Stimulated activated CD4-positive, alpha-beta T cell treated with anti-CD3 and anti-CD28 coated beads, Interleukin-15, amount 100 ng/mL, for 24 hours (primary cell): Measurements from ENCODE around the gene CKMT1A.
A peak's percentile ranks its signal among the peaks of the same experiment; 100 is the strongest.
"Not testable (repeated sequence)": the region's sequence is repeated elsewhere in the genome, so short reads cannot be mapped to it uniquely, and the experiment has no call there.

ENCODE experiments used
- DNase-seq: peaks from one replicate; pipeline ENCODE4 v3.0.0-alpha.2; 2020

CKMT1A gene

GRCh38 chr15:43693148-43694022, at the start of gene CKMT1A:
CKMT1A (plus strand) TSS chr15:43693859; CDS start chr15:43694051, 192 bp downstream.
- not testable (repeated sequence) for DNase-seq

DNA sequence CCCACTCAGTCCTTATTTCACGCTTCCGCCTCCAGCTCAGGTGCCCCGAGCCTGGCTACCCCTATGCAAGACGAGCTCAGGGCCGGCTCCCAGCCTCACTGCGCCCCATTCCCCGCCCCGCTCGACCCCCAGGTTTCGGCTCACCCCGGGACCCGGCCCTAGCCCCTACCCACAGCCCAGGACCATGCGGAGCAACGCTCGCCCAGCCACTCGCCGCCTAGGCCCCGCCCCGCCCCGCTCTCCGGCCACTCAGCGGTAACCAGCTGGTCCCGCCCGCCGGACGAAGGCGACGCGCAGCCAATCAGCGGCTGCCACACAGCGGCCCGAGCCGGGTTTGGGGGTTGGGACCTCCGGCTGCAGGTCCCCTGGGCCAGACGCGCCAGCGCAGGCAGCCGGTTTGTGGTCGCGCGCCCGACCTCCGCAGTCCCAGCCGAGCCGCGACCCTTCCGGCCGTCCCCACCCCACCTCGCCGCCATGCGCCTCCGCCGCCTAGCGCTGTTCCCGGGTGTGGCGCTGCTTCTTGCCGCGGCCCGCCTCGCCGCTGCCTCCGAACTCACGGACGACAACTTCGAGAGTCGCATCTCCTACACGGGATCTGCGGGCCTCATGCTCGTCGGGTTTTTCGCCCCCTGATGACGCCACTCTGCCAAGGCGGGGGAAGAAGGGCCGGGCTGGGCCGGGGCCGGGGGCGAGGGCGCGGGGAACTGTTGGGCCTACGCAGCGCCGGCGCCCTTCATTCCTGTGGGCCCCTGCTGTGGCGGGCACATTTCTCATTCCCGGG, 44.8 kb upstream of the CKMT1A start, which contains the start of gene CATSPER2:
Gene CATSPER2 (minus strand): TSS at position 196 of the 781 bp plus-strand sequence. CDS start 783 bp downstream, outside the sequence.
- no peak for DNase-seq

GRCh38 chr15:43649430-43649926, 44.2 kb upstream of the CKMT1A start:
- DNase-seq: not testable (repeated sequence)

DNA sequence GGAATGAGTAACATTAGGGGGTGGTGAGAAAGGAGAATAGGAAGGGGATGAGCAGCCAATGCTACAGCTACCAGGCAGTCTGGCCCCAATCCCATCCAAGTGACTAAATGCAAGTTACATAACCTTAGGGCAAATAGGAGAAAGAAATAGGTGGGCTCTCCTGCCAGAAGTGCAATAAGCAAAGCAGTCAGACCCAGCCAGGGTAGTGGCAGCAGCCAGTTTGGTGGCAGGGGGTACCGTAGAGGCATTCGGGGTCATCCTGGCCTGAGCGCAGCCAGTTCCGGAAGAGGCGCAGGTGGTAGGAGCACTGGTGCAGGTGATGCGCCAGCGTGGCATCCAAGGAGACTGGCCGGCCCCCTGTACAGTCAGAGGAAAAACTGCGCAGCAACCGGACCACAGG, 33.9 kb upstream of the CKMT1A start:
- not testable (repeated sequence) for DNase-seq

DNA sequence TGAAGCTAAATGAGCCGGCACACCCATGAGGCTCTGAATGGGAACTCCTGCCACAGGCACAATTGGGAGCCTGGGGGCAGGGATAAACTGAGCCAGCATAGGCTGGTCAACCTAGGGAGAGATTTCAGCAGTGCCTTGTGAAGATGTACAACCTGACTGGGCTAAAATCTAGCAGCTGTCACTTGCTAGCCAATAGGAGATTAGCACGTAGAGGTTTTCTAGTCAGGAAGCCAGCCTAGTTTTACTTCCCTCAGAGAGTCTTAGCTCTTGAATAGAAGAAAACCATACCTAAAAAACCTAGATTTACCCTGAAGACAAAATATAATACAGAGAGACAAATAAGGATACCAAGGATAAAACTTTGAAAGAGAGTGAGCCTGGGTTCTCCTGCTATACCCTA, 31.4 kb upstream of the CKMT1A start:
- DNase-seq: not testable (repeated sequence)

DNA sequence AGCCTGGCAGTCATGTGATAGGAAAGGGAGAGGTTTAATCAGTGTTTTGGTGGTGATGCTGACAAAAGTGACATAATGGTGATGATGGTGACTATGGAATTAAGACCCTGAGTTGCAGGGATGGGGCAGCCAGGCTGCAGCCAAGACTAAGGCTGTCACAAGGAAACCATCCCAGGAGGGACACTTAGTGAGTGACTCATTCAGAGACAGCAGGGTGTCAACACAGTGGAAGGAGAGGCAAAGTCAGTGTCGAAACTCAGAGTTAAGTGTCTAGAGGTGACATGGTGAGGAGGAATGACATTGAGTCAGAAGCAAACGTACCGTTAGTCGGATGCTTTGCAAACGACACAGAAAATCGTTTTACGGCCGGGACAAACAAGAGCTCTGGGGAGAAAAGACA, 30.3 kb upstream of the CKMT1A start:
- not testable (repeated sequence) for DNase-seq

DNA sequence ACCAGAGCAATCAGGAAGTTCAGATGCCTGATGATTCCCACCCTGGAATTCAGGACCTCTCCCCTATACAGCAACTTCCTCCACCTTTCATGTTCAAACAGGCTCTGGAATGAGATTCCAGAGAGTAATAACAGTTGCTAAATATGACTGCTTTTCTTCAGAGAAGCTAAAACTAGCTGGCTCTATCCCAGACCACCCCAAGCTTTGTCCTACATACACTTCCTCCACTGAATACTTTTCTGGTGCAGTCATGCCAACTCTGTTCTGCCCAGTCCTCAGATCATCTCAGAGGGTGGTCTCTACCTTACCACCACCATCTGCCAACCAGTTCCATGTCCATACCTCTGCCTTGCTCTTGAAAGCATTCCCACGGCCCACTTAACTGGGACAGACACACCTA, 27.5 kb upstream of the CKMT1A start:
- not testable (repeated sequence) for DNase-seq

DNA sequence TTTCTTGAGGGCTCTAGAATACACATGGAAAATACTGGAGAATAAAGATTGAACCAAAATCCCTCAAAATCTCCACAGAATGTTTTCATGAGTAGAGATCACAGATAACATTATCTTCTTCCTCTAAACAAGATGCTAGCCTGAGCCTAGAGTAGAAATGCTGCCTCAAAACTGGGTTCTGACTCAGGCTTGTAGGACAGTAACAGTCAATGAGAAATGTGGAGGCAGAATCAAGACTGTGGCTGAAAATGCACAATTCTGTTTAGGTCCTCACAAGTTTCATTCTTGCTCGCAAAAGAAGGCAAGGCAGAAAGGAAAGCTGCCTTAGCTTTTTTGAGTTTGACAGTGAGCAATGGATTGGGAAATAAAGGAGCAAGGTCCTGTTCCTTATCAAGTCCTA, 19.5 kb upstream of the CKMT1A start:
- DNase-seq: not testable (repeated sequence)

DNA sequence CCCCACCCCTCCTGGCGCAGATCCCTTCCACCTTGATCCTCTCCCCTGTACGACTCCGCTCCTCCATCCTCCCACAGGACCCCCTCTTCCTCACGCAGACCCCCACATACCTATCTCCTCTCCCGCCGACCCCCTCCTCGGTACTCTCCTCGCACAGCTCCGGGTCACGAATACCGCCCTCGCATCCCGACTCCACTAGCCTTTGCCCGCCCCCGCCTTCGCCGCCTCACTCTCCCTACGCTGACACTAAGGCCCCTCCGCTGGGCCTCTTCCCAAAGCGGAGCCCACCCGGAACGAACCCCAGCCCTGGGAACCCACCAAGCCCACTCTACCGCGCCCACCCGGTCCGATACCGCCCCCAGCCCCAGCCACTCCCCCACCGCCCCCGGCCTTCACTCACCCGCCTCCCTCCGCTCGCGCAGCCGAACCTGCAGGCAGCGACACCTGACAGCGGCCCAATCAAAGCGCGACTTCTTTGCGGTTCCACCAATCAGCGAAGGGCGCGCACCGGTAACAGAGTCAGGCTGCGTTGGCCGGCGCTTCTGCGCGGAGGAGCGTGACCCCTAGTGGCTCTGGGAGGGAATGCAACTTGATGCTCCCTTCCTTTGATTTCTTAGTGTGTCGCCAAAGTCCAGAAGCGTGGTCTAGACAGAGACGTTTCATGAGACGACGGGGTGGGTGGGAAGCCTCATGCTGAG, 3.9 kb upstream of the CKMT1A start:
- not testable (repeated sequence) for DNase-seq

- DNase-seq: not testable (repeated sequence)
Observed at GRCh38 chr15:43692679-43693078, 980 bp upstream of the CKMT1A start.

DNA sequence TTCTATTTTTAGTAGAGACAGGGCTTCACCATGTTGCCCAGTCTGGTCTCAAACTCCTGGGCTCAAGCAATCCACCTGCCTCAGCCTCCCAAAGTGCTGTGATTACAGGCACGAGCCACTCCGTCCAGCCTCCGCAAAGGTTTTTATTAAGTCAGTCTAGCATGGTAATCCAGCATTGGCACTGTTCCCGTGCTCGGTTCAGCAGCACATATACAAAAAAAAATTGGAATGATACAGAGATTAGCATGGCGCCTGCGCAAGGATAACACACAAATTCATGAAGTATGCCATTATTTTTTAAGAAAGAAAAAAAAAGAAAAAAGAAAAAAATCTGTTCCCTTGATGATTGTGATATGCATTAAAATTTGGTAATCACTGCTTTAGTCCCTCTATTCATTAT, 8.5 kb downstream of the CKMT1A start:
- no peak for DNase-seq

DNA sequence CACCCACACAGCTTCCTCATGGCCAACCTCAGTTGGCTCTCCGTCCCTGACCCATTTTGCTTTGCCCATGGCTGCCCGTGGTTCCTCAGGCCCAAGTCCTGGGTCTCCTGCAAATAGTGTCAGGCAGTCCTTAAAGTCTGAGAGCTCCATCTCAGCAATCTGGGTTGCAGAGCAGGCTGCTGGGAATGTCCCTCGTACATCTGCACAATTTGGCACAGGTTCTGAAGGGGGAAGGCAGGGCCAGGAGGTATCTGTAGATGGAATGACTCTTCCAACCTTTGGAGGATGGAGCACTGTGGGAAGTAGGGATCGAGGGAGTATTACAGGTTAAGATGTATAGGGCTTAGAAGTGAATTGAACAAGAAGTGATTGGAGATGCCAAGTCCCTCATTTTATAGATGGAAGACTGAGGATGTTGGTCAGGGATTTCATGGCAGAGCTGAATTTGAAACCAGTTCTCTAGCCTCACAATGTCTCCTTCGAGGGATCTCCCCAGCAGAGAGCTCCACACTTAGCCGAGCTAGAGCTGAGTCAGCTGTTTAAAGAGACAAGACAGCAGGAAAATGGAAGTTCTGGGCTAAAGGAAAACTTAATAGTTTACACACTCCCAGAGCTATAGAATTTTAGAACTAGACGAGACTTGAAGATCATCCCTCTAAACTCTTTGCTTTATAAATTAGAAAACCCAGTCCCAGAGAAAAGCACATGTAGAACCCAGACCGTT, 9.2 kb downstream of the CKMT1A start:
- no peak for DNase-seq

- DNase-seq: not testable (repeated sequence)
Observed at GRCh38 chr15:43710431-43711131, 16.9 kb downstream of the CKMT1A start.

DNA sequence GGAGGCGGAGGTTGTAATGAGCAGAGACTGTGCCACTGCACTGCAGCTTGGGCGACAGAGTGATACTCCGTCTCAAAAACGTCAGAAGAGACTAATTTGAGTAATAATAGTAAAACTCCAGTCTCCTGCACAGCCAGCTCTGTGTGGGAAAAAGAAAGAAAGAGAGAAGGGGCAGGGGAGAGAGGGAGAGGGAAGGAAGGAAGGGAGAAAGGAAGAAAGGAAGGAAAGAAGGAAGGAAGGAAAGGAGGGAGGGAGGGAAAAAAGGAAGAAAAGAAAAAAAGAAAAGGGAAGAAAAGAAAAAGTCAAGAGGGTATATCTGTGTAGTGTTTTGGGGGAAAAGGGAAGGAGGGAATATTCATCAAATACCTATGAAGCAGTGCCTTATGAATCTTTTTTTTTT, 29.5 kb downstream of the CKMT1A start:
- DNase-seq: no peak

GRCh38 chr15:43726306-43726705, 32.6 kb downstream of the CKMT1A start:
- DNase-seq: not testable (repeated sequence)

DNA sequence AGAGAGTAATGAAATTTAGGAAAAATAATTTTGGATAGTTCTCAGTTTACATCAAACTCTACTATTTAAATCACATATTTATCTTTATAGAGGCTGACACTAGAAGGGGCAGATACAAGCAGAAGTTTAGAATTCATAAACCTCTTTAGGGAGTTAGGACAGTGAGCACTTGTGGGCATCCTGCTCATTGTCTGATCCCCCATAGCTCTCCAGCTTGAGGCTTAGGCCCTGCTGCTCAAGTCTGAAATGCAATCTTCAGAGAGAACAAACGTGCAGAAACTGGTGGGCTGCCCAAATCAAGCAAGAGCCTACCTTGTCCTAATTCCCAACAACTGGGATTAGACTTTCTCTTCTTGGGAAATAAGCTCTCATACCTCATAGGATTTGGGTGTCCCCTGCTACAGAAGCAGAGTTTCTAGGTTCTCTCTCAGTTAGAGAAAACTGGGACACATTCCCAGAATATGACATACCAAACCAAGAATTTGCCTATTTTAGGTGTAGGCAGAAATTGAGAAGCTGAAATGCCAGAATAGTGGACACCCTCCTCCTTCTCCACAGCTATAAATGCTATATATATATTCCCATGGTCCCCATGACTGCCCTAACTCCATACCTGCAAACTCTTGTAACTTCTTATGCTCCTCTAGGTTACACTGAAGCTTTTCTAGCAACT, 34.5 kb downstream of the CKMT1A start:
- not testable (repeated sequence) for DNase-seq

DNA sequence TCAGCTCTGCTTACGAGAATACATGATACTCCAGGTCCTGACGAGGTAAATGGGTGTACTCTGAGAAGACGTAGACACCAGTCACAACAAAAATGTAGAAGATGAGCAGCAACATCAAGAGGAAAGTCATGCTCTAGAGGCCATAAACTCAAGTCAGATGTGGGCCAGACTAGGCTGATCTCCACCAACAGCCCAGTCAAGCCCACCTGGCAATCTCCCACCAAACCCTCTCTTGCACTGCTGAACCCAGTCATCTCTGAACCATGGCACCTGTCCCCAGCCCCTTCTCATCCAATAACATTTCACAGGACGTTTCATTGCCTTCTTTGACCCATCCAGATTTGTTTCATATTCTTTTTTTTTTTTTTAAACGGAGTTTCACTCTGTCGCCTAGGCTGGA, 41.8 kb downstream of the CKMT1A start:
- no peak for DNase-seq

GRCh38 chr15:43746245-43746902, 52.7 kb downstream of the CKMT1A start, which contains the start of gene PDIA3:
PDIA3 (plus strand) TSS chr15:43746438; CDS start chr15:43746540, 102 bp downstream.
- DNase-seq: peak; percentile 93

- not testable (repeated sequence) for DNase-seq
Observed at GRCh38 chr15:43746903-43747309, 53.2 kb downstream of the CKMT1A start.

DNA sequence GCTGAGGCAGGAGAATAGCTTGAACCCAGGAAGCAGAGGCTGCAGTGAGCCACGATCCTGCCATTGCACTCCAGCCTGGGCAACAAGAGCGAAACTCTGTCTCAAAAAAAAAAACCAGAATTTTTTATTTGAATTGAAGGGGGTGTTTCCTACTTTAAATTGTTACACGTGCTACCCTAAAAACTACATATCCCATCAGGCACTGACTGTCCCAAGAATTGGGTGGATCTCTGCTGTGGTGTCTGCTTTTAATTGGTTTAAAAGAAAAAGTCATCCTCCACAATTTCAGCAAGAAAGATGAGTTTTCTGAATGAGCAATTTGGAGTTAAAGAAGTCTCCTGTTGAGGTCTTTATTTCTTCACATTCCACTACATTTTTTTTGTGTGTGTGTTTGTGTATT, 54.7 kb downstream of the CKMT1A start:
- DNase-seq: peak; percentile 10
